Endothelial cell of umbilical vein (primary cell): ENCODE measurements around the gene CDX2.

Source experiments
- GATA2 ChIP-seq: IDR thresholded peaks from 2 replicates; pipeline ENCODE4 v1.7.0; 2011; ENCODE audit warnings: low read depth, mild to moderate bottlenecking, moderate library complexity, mixed read lengths, low read length; ENCODE audit not compliant: insufficient read length, insufficient read depth
- POLR2AphosphoS5 ChIP-seq: IDR thresholded peaks from 2 replicates; pipeline ENCODE4 v1.6.1; 2012; ENCODE audit warnings: low read depth, mild to moderate bottlenecking, control low read depth, low read length, moderate library complexity; ENCODE audit not compliant: insufficient read depth
- TF ChIP-seq, protein P1 (sequence below), 2 donors: IDR thresholded peaks; 1 replicate in 1 of 2; 2 replicates in 1 of 2; pipeline ENCODE4 v1.5.1; 2011; ENCODE audit warnings: low read length in 2 of 2, mild to moderate bottlenecking in 2 of 2, moderate library complexity in 2 of 2, control low read depth in 1 of 2, inconsistent platforms in 1 of 2, low read depth in 1 of 2; ENCODE audit not compliant: insufficient read depth in 1 of 2; ENCODE audit errors: extremely low read depth in 1 of 2

DNA sequence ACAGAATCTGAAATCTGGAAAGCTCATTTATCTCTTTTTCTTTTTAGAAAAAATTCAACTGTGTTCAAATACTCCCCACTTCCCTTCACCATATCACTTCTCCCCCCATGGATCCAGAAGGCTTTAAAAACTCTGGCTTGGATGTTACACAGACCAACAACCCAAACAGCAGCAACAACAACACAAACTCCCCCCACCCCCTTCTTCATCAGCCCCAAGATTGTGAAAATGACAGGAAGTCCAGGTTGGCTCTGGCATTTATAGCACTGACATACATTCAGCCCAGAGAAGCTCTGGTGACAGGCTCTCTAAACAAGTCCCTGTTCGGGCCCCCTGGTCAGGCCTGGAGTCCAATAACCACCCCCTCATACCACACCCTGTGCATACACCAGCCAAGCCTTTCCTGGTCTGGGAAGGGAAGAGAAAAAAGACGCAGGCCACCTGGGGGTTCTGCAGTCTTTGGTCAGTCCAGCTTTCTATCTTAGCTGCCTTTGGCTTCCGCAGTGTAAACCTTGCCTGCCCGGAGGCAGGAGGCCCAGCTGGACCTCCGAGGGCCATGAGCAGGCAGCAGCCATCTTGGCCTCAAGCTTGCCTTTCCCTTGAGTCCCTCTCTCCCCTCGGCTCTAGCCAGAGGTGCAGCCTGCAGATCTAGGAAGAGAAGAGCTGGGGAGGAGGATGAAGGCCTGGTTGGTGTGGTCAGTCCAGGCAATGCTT, 6.8 kb downstream of the CDX2 start:
- TF ChIP-seq, protein P1, sequence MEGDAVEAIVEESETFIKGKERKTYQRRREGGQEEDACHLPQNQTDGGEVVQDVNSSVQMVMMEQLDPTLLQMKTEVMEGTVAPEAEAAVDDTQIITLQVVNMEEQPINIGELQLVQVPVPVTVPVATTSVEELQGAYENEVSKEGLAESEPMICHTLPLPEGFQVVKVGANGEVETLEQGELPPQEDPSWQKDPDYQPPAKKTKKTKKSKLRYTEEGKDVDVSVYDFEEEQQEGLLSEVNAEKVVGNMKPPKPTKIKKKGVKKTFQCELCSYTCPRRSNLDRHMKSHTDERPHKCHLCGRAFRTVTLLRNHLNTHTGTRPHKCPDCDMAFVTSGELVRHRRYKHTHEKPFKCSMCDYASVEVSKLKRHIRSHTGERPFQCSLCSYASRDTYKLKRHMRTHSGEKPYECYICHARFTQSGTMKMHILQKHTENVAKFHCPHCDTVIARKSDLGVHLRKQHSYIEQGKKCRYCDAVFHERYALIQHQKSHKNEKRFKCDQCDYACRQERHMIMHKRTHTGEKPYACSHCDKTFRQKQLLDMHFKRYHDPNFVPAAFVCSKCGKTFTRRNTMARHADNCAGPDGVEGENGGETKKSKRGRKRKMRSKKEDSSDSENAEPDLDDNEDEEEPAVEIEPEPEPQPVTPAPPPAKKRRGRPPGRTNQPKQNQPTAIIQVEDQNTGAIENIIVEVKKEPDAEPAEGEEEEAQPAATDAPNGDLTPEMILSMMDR (IDR thresholded peaks at IDR 0.05; ENCODE audit: extremely low read depth in 1 of 2, insufficient read depth in 1 of 2, low read depth in 1 of 2, low read length in 2 of 2), result no peak
- no peak for TF ChIP-seq GATA2
- no peak for TF ChIP-seq POLR2AphosphoS5
